ENCODE data around the gene FBH1.

FBH1 gene

GRCh38 chr10:5900247-5900646 lies 10.2 kb downstream of the FBH1 start:
- H3K9me3 ChIP-seq: no peaks in the 10 kb centered on the region
- peaks cover 19% of the 10 kb centered on the region for H3K36me3 ChIP-seq
- no peaks in the 10 kb centered on the region for H3K27me3 ChIP-seq
- H3K27ac ChIP-seq: no peak overlapping the region
- H3K4me1 ChIP-seq (ENCODE audit: control insufficient read depth in 1 of 2, insufficient read depth in 1 of 2, low read depth in 1 of 2, low read length in 1 of 2): no peaks in the 10 kb centered on the region
- TF ChIP-seq CTCF (IDR thresholded peaks at IDR 0.05): no peak
- H3K4me3 ChIP-seq (ENCODE audit: low read depth in 1 of 2, low read length in 1 of 2): no peak overlapping the region

GRCh38 chr10:5902511-5903274 lies 12.7 kb downstream of the FBH1 start:
- TF ChIP-seq CTCF (IDR thresholded peaks at IDR 0.05): no peak
- H3K4me3 ChIP-seq (ENCODE audit: low read depth in 1 of 2, low read length in 1 of 2): no peak overlapping the region
- no peak overlapping the region for H3K27ac ChIP-seq

DNA sequence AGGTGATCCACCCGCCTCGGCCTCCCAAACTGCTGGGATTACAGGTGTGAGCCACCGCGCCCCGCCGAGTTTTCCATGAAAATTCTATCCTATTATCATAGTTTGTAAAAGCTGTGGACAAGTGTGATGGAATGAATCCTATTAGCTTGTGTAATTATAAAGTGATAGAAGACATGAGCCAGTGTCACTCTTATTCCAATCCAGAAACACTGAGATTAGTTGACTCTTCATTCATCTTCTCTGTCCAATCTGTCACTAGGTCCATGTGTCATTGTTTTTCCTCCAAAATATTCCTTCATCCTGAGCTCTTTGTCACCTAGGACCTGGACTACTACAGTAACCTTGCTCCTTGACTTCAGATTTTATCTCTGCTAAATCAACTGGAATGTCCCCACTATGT lies 13.5 kb downstream of the FBH1 start:
- H3K36me3 ChIP-seq: peaks cover 21% of the 10 kb centered on the region
- H3K4me1 ChIP-seq (ENCODE audit: control insufficient read depth in 1 of 2, insufficient read depth in 1 of 2, low read depth in 1 of 2, low read length in 1 of 2): no peaks in the 10 kb centered on the region
- no peak for TF ChIP-seq CTCF (IDR thresholded peaks at IDR 0.05)
- H3K4me3 ChIP-seq (ENCODE audit: low read depth in 1 of 2, low read length in 1 of 2): no peak overlapping the region
- H3K27ac ChIP-seq: no peak overlapping the region
- no peaks in the 10 kb centered on the region for H3K27me3 ChIP-seq
- no peaks in the 10 kb centered on the region for H3K9me3 ChIP-seq

More at GRCh38 chr10:5902511-5903274, 12.7 kb downstream of the FBH1 start:
- Histone ChIP-seq H3K36me3 (peaks cover 21% of the 10 kb centered on the region), H3K4me1 (ENCODE audit: control insufficient read depth in 1 of 2, insufficient read depth in 1 of 2, low read depth in 1 of 2, low read length in 1 of 2) (no peaks in the 10 kb centered on the region), H3K27me3 (no peaks in the 10 kb centered on the region), H3K9me3 (no peaks in the 10 kb centered on the region)

DNA sequence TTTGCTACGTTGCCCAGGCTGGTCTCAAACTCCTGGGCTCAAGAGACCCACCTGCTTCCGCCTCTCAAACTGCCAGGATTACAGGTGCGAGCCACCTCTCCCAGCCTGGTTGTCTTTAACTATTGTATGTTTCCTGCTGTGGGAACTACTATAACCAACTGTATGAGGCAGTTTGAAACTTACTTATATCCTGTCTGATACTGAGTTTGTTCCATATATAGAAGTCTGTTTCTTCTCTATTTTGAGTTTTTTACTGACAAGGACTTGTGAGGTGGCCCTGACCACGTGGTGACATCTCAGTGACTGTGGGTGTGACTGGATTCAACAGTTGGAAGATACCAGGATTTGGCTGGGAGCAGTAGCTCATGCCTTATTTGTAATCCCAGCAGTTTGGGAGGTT lies 14.2 kb downstream of the FBH1 start:
- Histone ChIP-seq H3K4me3 (ENCODE audit: low read depth in 1 of 2, low read length in 1 of 2) (no peak overlapping the region), H3K36me3 (peaks cover 28% of the 10 kb centered on the region), H3K27ac (no peak overlapping the region), H3K9me3 (no peaks in the 10 kb centered on the region), H3K4me1 (ENCODE audit: control insufficient read depth in 1 of 2, insufficient read depth in 1 of 2, low read depth in 1 of 2, low read length in 1 of 2) (no peaks in the 10 kb centered on the region), H3K27me3 (no peaks in the 10 kb centered on the region)
- no peak for TF ChIP-seq CTCF (IDR thresholded peaks at IDR 0.05)

DNA sequence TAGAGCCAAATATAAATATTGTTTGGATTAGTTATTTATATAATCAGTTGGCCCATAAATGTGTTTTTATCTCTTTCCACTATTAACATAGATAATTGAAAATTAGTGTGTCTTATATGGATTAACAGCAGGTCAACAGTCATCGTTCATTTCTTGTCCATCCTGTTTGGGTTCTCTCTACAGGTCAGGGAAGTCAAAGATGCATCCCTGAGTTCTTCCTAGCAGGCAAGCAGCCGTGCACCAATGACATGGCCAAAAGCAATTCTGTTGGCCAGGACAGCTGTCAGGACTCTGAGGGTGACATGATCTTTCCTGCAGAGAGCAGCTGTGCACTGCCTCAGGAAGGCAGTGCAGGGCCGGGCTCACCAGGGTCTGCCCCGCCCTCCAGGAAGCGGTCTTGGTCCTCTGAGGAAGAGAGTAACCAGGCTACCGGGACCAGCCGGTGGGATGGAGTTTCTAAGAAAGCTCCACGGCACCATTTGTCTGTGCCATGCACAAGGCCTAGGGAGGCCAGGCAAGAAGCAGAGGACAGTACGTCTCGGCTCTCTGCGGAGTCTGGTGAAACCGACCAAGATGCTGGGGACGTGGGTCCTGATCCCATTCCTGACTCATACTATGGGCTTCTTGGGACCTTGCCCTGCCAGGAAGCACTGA lies 15.9 kb downstream of the FBH1 start:
- Histone ChIP-seq H3K27me3 (no peaks in the 10 kb centered on the region), H3K27ac (no peak overlapping the region), H3K9me3 (no peaks in the 10 kb centered on the region), H3K36me3 (peaks cover 46% of the 10 kb centered on the region), H3K4me3 (ENCODE audit: low read depth in 1 of 2, low read length in 1 of 2) (no peak overlapping the region), H3K4me1 (ENCODE audit: control insufficient read depth in 1 of 2, insufficient read depth in 1 of 2, low read depth in 1 of 2, low read length in 1 of 2) (no peaks in the 10 kb centered on the region)
- no peak for TF ChIP-seq CTCF (IDR thresholded peaks at IDR 0.05)
